ENCODE results near the gene KIF26A.

DNA sequence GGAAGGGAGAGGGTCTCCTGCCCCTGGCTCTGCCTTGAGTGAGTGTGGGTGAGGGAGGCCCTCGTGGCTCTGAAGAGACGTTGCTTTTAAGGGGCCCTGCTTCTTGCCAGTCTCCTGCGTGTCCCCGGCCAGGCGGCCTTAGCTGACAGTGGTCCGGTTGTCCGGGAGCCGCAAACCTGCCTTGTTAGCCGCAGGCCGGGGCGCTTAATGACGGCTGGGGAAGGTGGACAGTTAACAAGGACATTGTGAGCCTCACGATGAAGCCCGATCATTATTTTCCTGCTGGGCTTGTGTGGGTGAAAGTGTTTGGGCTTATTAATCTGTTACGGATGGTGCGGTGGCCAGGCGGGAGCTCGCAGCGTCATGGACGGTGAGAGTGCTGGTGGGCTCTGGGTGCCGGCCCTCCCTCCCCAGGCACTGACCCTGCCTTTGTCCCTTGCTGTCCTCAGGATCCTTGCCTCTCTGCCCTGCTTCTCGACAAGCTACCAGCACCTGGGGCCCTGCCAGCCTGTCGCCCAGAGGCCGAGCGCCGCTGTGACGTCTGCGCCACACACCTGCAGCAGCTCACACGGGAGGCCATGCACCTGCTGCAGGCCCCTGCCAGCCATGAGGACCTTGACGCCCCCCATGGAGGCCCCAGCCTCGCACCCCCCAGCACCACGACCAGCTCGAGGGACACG lies 13.3 kb downstream of the KIF26A start:
- TF ChIP-seq, protein P1, sequence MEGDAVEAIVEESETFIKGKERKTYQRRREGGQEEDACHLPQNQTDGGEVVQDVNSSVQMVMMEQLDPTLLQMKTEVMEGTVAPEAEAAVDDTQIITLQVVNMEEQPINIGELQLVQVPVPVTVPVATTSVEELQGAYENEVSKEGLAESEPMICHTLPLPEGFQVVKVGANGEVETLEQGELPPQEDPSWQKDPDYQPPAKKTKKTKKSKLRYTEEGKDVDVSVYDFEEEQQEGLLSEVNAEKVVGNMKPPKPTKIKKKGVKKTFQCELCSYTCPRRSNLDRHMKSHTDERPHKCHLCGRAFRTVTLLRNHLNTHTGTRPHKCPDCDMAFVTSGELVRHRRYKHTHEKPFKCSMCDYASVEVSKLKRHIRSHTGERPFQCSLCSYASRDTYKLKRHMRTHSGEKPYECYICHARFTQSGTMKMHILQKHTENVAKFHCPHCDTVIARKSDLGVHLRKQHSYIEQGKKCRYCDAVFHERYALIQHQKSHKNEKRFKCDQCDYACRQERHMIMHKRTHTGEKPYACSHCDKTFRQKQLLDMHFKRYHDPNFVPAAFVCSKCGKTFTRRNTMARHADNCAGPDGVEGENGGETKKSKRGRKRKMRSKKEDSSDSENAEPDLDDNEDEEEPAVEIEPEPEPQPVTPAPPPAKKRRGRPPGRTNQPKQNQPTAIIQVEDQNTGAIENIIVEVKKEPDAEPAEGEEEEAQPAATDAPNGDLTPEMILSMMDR (IDR thresholded peaks at IDR 0.05; ENCODE audit: insufficient read depth, low read length, poor library complexity, severe bottlenecking), result no peak
- no peak for TF ChIP-seq EZH2phosphoT487 (conservative IDR thresholded peaks at IDR 0.05; ENCODE audit: low read length)
